Prostate gland (tissue), 2 donors: ENCODE data around the gene GFRA4. TPM values are rescaled to one million over a fixed set of nuclear protein-coding genes. Genes with fewer than 3 reads are reported as not detected.

ENCODE experiments used
- DNase-seq: peaks from one replicate; pipeline ENCODE4 v3.0.0-alpha.2; 2019; ENCODE audit warnings: low spot score
- H3K27ac ChIP-seq, 2 donors: fragments of 200-600 bp; sonication (generic); 2 replicates each; pipeline ENCODE4 v1.5.1; 2017 to 2019
- H3K27me3 ChIP-seq: fragments of 200-600 bp; sonication (generic); replicated peaks from 2 replicates; pipeline ENCODE4 v1.5.1; 2019; ENCODE audit not compliant: insufficient read depth
- H3K36me3 ChIP-seq, 2 donors: fragments of 200-600 bp; sonication (generic); 1 replicate in 1 of 2; 2 replicates in 1 of 2; pipeline versions ENCODE4 v1.5.1 to v1.8.1; 2017 to 2019
- H3K4me1 ChIP-seq: fragments of 200-600 bp; sonication (generic); replicated peaks from 2 replicates; pipeline ENCODE4 v1.5.1; 2019
- H3K4me3 ChIP-seq, 2 donors: fragments of 200-600 bp; sonication (generic); 2 replicates each; pipeline ENCODE4 v1.5.1; 2017 to 2019
- H3K9me3 ChIP-seq: fragments of 200-600 bp; sonication (generic); 2 replicates; pipeline ENCODE4 v1.5.1; 2017
- POLR2A ChIP-seq: fragments of 450-650 bp; IDR thresholded peaks from one replicate; pipeline ENCODE4 v1.6.1; 2016; ENCODE audit warnings: antibody characterized with exemption, mild to moderate bottlenecking
- POLR2AphosphoS5 ChIP-seq: sonication (generic); formaldehyde crosslinking; IDR thresholded peaks from one replicate; pipeline ENCODE4 v1.6.1; 2017; ENCODE audit warnings: antibody characterized with exemption
- WGBS: methylation state at CpG from one replicate; pipeline ENCODE4 v1.1.5; 2018; 5-methylcytosine and 5-hydroxymethylcytosine counted together
- intact Hi-C: fragments of 100-400 bp; cut with DNase I; formaldehyde crosslinking; loops from one replicate; pipeline ENCODE4 v1.14.2; 2022
- total RNA-seq, 2 donors: library from RNA; depleted of rRNA; stranded (reverse); fragments of >200 nt; gene quantifications; one replicate each; pipeline ENCODE4 v1.1.0, GENCODE V29; 2016
- TF ChIP-seq, protein P1 (sequence below), 4 experiments: fragments of 200-600 bp in 2 of 4; fragments of 450-650 bp in 2 of 4; sonication (generic) in 2 of 4; IDR thresholded peaks; 1 replicate in 3 of 4; 2 replicates in 1 of 4; pipeline ENCODE4 v1.5.1; 2016 to 2019; ENCODE audit warnings: antibody characterized with exemption in 4 of 4, mild to moderate bottlenecking in 2 of 4, moderate library complexity in 2 of 4

Gene GFRA4
- total RNA-seq, 2 donors from 2014 or later, result not detected

DNA sequence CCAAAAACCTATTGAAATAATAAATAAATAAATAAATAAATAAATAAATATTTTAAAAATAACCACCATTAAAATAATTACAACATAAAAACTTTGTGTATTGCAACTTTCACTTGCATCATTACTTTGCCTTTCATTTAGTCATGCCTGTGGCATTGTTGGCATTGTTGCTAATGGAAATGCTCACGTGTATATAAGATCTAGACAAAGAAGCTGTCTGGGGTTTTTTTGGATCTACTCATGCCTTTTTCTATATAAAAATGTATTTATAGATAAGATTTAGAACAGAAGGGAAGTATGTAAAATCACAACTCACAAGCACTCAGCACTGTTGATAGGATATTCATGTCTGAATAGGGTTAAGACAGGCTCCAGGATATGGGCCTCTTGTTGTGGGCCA, 27.9 kb downstream of the GFRA4 start:
- no peak overlapping the region for H3K27ac ChIP-seq
- no peak overlapping the region for H3K4me3 ChIP-seq
- no peak for TF ChIP-seq POLR2A
- DNase-seq, result no peak
- intact Hi-C loops, result loop anchor here (10.0 kb wide), 1 partner anchor 71 kb away; no protein-coding TSS in a partner anchor
- no peaks in the 10 kb centered on the region for H3K27me3 ChIP-seq
- no peaks in the 10 kb centered on the region for H3K9me3 ChIP-seq
- no peaks in the 10 kb centered on the region for H3K4me1 ChIP-seq
- 98% methylated on average over 1 of the region's 1 CpG for WGBS
- no peaks in the 10 kb centered on the region for H3K36me3 ChIP-seq

- intact Hi-C loops, result loop anchor here (10.0 kb wide), 1 partner anchor 69 kb away; no protein-coding TSS in a partner anchor
- no peak overlapping the region for H3K27ac ChIP-seq
- no peaks in the 10 kb centered on the region for H3K36me3 ChIP-seq
- H3K27me3 ChIP-seq, result no peaks in the 10 kb centered on the region
- WGBS, result 62% methylated on average over 6 of the region's 6 CpGs
- no peaks in the 10 kb centered on the region for H3K4me1 ChIP-seq
- no peaks in the 10 kb centered on the region for H3K9me3 ChIP-seq
- TF ChIP-seq, protein P1, sequence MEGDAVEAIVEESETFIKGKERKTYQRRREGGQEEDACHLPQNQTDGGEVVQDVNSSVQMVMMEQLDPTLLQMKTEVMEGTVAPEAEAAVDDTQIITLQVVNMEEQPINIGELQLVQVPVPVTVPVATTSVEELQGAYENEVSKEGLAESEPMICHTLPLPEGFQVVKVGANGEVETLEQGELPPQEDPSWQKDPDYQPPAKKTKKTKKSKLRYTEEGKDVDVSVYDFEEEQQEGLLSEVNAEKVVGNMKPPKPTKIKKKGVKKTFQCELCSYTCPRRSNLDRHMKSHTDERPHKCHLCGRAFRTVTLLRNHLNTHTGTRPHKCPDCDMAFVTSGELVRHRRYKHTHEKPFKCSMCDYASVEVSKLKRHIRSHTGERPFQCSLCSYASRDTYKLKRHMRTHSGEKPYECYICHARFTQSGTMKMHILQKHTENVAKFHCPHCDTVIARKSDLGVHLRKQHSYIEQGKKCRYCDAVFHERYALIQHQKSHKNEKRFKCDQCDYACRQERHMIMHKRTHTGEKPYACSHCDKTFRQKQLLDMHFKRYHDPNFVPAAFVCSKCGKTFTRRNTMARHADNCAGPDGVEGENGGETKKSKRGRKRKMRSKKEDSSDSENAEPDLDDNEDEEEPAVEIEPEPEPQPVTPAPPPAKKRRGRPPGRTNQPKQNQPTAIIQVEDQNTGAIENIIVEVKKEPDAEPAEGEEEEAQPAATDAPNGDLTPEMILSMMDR (IDR thresholded peaks at IDR 0.05), result no peak
- TF ChIP-seq POLR2A (no peak), POLR2AphosphoS5 (no peak)
- DNase-seq, result no peak
- no peak overlapping the region for H3K4me3 ChIP-seq
Observed at GRCh38 chr20:3633913-3634478, 29.2 kb downstream of the GFRA4 start.

GRCh38 chr20:3632311-3633004, 30.7 kb downstream of the GFRA4 start:
- H3K27ac ChIP-seq, result no peak overlapping the region
- intact Hi-C loops, result loop anchor here (10.0 kb wide), 1 partner anchor 68 kb away; no protein-coding TSS in a partner anchor
- H3K9me3 ChIP-seq, result no peaks in the 10 kb centered on the region
- TF ChIP-seq POLR2AphosphoS5, result no peak
- TF ChIP-seq, protein P1 (IDR thresholded peaks at IDR 0.05), result peak in 1 of 4 experiments; percentile 20
- H3K36me3 ChIP-seq, result no peaks in the 10 kb centered on the region
- H3K4me1 ChIP-seq, result no peaks in the 10 kb centered on the region
- H3K4me3 ChIP-seq, result no peak overlapping the region
- no peaks in the 10 kb centered on the region for H3K27me3 ChIP-seq
- WGBS, result 79% methylated on average over 7 of the region's 7 CpGs
- no peak for DNase-seq

- WGBS, result 73% methylated on average over 5 of the region's 5 CpGs
- Histone ChIP-seq H3K9me3 (no peaks in the 10 kb centered on the region), H3K36me3 (no peaks in the 10 kb centered on the region), H3K4me3 (no peak overlapping the region), H3K4me1 (no peaks in the 10 kb centered on the region), H3K27ac (no peak overlapping the region), H3K27me3 (no peaks in the 10 kb centered on the region)
- no peak for DNase-seq
- intact Hi-C loops, result loop anchor here (10.0 kb wide), 1 partner anchor 67 kb away; no protein-coding TSS in a partner anchor
- TF ChIP-seq, protein P1 (IDR thresholded peaks at IDR 0.05), result no peak
- no peak for TF ChIP-seq POLR2AphosphoS5
- no peak for TF ChIP-seq POLR2A
Observed at GRCh38 chr20:3631534-3631933, 31.7 kb downstream of the GFRA4 start.

- Histone ChIP-seq H3K9me3 (no peaks in the 10 kb centered on the region), H3K4me3 (no peak overlapping the region), H3K27me3 (no peaks in the 10 kb centered on the region), H3K4me1 (no peaks in the 10 kb centered on the region), H3K27ac (no peak overlapping the region), H3K36me3 (no peaks in the 10 kb centered on the region)
- intact Hi-C loops, result loop anchor here (10.0 kb wide), 1 partner anchor 66 kb away; no protein-coding TSS in a partner anchor
- WGBS, result 89% methylated on average over 8 of the region's 8 CpGs
- TF ChIP-seq POLR2A (no peak), POLR2AphosphoS5 (no peak)
- TF ChIP-seq, protein P1 (IDR thresholded peaks at IDR 0.05), result no peak
- DNase-seq, result no peak
Observed at GRCh38 chr20:3630429-3630828, 32.8 kb downstream of the GFRA4 start.
